ENCODE measurements around the gene SLC1A5. TPM values are rescaled to one million over a fixed set of nuclear protein-coding genes. Genes with fewer than 3 reads are reported as not detected.
"Not testable (repeated sequence)": the region's sequence is repeated elsewhere in the genome, so short reads cannot be mapped to it uniquely, and the experiment has no call there.

The SLC1A5 gene
- total RNA-seq, 4 donors from 2014 or later: 16.2 to 56.7 (median 38.8) TPM

DNA sequence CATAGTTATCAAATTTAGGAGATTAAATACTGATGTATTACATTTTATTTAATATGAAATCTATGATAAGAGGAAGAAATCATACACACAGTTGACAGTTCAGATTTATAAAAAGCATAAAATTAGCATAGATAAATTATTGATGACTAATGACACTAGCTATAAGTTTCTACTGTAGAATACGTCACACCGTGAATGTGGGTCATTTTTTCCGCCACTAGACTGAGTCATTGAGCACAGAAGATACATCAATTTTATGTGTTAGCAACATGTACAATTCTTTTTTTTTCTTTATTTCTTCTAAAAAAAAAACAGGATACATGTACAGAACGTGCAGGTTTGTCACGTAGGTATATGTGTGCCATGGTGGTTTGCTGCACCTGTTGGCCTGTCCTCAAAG, 40.1 kb upstream of the SLC1A5 start:
- no peaks in the 10 kb centered on the region for H3K9me3 ChIP-seq
- H3K27ac ChIP-seq: no peak overlapping the region
- 71 to 82% methylated on average over 5 of the region's 5 CpGs for WGBS, 2 donors (ENCODE audit: low coverage in 1 of 2)
- peaks cover 0 to 8% (median 0%) of the 10 kb centered on the region in 3 donors for H3K4me1 ChIP-seq
- H3K27me3 ChIP-seq: no peaks in the 10 kb centered on the region
- H3K36me3 ChIP-seq: no peaks in the 10 kb centered on the region
- TF ChIP-seq, protein P1, sequence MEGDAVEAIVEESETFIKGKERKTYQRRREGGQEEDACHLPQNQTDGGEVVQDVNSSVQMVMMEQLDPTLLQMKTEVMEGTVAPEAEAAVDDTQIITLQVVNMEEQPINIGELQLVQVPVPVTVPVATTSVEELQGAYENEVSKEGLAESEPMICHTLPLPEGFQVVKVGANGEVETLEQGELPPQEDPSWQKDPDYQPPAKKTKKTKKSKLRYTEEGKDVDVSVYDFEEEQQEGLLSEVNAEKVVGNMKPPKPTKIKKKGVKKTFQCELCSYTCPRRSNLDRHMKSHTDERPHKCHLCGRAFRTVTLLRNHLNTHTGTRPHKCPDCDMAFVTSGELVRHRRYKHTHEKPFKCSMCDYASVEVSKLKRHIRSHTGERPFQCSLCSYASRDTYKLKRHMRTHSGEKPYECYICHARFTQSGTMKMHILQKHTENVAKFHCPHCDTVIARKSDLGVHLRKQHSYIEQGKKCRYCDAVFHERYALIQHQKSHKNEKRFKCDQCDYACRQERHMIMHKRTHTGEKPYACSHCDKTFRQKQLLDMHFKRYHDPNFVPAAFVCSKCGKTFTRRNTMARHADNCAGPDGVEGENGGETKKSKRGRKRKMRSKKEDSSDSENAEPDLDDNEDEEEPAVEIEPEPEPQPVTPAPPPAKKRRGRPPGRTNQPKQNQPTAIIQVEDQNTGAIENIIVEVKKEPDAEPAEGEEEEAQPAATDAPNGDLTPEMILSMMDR (IDR thresholded peaks at IDR 0.05): no peak
- no peak for TF ChIP-seq POLR2AphosphoS5 (IDR thresholded peaks at IDR 0.05)
- TF ChIP-seq POLR2A (IDR thresholded peaks at IDR 0.05): no peak
- no peak for TF ChIP-seq EP300 (IDR thresholded peaks at IDR 0.05)
- no peak overlapping the region for H3K4me3 ChIP-seq
- no peak for ATAC-seq

DNA sequence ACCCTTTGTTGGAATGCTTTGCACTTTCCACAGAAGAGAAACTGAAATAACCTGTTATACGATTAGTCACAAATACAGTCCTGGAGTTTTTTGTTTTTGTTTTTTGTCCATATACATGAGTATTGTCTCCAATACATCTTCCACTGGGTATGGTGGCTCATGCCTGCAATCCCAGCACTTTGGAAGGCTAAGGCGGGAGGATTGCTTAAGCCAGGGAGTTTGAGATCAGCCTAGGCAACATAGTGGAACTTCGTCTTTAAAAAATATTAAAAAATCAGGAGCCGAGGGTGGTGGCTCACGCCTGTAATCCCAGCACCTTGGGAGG, 37.3 kb upstream of the SLC1A5 start:
- no peaks in the 10 kb centered on the region for H3K36me3 ChIP-seq
- no peak for ATAC-seq
- no peaks in the 10 kb centered on the region for H3K9me3 ChIP-seq
- 82 to 96% methylated on average over 5 of the region's 5 CpGs for WGBS, 2 donors (ENCODE audit: low coverage in 1 of 2)
- TF ChIP-seq, protein P1 (IDR thresholded peaks at IDR 0.05): no peak
- TF ChIP-seq EP300 (IDR thresholded peaks at IDR 0.05) (no peak), POLR2AphosphoS5 (IDR thresholded peaks at IDR 0.05) (no peak), POLR2A (IDR thresholded peaks at IDR 0.05) (no peak)
- no peak overlapping the region for H3K27ac ChIP-seq
- no peaks in the 10 kb centered on the region for H3K27me3 ChIP-seq
- peaks cover 0 to 3% (median 0%) of the 10 kb centered on the region in 3 donors for H3K4me1 ChIP-seq
- H3K4me3 ChIP-seq: no peak overlapping the region

DNA sequence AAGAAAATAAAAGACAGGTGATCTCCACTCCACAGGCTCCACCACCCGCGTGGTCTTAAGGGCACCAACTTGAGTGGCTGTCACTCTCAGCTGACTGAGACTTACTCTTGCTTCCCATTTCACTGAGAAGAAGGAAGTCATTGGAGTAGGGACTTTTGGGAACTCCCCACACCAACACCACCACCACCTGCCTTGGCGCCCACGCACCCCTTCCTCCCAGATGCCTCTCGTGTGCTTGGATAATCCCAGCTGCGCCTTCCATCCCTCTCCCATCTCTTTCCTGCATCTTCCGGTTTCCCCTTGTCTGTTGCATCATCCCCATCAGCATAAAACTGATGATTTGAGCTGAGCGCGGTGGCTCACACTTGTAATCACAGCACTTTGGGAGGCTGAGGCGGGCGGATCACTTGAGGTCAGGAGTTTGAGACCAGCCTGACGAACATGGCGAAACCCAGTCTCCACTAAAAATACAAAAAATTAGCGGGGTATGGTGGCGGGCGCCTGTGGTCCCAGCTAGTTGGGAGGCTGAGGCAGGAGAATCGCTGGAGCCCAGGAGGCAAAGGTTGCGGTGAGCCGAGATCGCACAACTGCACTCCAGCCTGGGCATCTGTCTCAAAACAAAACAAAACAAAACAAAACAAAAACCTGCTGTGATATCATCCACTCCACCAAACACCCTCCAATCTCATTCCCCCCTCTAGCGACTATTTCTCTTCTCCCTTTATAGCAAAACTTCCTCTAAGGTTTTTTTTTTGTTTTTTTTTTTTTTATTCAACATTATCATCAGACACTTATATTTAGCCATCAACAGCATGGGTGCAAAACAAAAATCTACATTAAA, 36.7 kb upstream of the SLC1A5 start:
- WGBS, 2 donors (ENCODE audit: low coverage in 1 of 2): 70 to 95% methylated on average over 10 to 11 of the region's 21 CpGs
- no peaks in the 10 kb centered on the region for H3K36me3 ChIP-seq
- H3K9me3 ChIP-seq: no peaks in the 10 kb centered on the region
- H3K27me3 ChIP-seq: no peaks in the 10 kb centered on the region
- no peak for ATAC-seq
- no peak for TF ChIP-seq POLR2AphosphoS5 (IDR thresholded peaks at IDR 0.05)
- no peak for TF ChIP-seq POLR2A (IDR thresholded peaks at IDR 0.05)
- TF ChIP-seq EP300 (IDR thresholded peaks at IDR 0.05): no peak
- TF ChIP-seq, protein P1 (IDR thresholded peaks at IDR 0.05): no peak
- H3K4me3 ChIP-seq: no peak overlapping the region
- no peak overlapping the region for H3K27ac ChIP-seq
- H3K4me1 ChIP-seq: no peaks in the 10 kb centered on the region

DNA sequence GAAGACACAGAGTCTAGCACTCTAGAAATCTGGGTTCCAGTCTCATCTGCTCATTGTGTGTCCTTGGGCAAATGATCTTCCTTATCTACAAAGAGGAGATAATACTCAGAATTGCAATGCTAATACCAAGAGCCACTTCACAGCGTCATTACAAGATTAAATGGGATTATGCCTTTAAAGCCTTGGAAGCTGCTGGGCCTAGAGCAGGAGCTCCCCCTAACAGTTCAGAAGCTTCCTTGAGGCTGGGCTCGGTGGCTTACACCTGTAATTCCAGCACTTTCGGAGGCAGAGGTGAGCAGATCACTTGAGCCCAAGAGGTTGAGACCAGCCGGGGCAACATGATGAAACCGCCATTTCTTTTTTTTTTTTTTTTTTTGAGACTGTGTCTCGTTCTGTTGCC, 34.7 kb upstream of the SLC1A5 start:
- Histone ChIP-seq H3K27ac (no peak overlapping the region), H3K4me1 (no peaks in the 10 kb centered on the region), H3K36me3 (no peaks in the 10 kb centered on the region), H3K4me3 (no peak overlapping the region), H3K27me3 (no peaks in the 10 kb centered on the region), H3K9me3 (no peaks in the 10 kb centered on the region)
- TF ChIP-seq POLR2A (IDR thresholded peaks at IDR 0.05): no peak
- TF ChIP-seq EP300 (IDR thresholded peaks at IDR 0.05): no peak
- no peak for TF ChIP-seq POLR2AphosphoS5 (IDR thresholded peaks at IDR 0.05)
- TF ChIP-seq, protein P1 (IDR thresholded peaks at IDR 0.05): no peak
- ATAC-seq: no peak
- 78 to 95% methylated on average over 1 to 6 of the region's 6 CpGs for WGBS, 2 donors (ENCODE audit: low coverage in 1 of 2)

DNA sequence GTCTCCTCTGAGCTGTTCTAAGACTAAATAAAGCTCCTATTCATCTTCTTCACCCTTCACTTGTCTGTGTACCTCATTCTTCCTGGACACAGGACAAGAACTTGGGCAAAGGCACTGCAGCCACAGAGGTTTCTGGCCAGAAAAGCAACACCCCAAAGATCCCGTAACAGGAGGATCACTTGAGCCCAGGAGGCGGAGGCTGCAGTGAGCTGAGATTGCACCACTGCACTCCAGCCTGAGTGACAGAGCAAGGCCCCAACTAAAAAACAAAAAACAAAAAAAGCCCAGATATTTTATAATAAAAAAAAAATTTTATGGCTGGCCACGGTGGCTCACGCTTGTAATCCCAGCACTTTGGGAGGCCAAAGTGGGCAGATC, 34.0 kb upstream of the SLC1A5 start:
- H3K9me3 ChIP-seq, H3K27ac ChIP-seq, H3K4me3 ChIP-seq, H3K36me3 ChIP-seq, H3K4me1 ChIP-seq, ATAC-seq, H3K27me3 ChIP-seq: not testable (repeated sequence)
- WGBS, 2 donors (ENCODE audit: low coverage in 1 of 2): 90 to 94% methylated on average over 2 to 3 of the region's 4 CpGs
